HG03558 (cell line): ENCODE data around the gene SHISAL2B.
"Not testable (repeated sequence)": the region's sequence is repeated elsewhere in the genome, so short reads cannot be mapped to it uniquely, and the experiment has no call there.

Source experiments
- ATAC-seq: cut with Tn5 transposase; IDR thresholded peaks from one replicate; pipeline ENCODE4 v1.9.1; 2021; ENCODE audit warnings: moderate number of reproducible peaks; ENCODE audit not compliant: unreplicated experiment; ENCODE audit errors: extremely low read depth

SHISAL2B gene

GRCh38 chr5:64693636-64694035 lies 3.3 kb downstream of the SHISAL2B start:
- no peak for ATAC-seq

DNA sequence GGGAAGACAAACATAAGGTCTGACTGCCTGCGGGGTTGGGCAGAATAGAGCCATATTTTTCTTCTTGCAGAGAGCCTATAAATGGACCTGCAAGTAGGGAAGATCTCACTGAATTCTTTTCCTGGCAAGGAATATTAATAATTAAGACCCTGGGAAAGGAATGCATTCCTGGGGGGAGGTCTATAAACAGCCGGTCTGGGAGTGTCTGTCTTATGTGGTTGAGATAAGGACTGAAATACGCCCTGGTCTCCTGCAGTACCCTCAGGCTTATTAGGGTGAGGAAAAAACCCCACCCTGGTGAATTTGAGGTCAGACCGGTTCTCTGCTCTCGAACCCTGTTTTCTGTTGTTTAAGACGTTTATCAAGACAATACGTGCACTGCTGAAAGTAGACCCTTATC lies 6.1 kb downstream of the SHISAL2B start:
- not testable (repeated sequence) for ATAC-seq

DNA sequence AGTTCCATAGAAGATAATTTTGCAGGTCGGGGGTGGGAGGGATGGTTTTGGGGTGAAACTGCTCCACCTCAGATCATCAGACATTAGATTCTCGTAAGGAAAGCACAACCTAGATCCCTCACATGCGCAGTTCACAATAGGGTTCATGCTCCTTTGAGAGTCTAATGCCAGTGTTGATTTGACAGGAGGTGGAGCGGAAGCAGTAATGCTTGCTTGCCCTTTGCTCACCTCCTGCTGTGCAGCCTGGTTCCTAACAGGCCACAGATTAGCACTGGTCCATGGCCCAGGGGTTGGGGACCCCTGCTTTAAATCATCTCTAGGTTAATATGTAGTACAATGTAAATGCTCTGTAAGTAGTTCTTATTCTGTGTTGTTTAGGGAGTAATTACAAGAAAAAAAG lies 10.5 kb downstream of the SHISAL2B start:
- ATAC-seq, result no peak

DNA sequence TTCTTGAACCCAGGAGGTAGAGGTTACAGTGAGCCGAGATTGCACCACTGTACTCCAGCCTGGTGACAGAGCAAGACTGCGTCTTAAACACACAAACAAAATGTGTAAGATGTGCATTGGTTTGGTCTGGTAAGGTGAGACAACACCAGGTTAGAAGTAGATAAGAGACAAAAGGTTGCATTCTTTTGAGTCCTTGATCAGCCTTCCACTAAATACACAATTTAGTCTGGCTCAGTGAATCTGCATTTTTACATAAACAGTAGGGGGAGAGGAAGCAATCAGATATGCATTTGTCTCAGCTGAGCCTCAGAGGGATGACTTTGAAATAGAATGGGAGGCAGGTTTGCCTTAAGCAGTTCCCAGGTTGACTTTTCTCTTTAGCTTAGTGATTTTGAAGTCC lies 15.8 kb downstream of the SHISAL2B start:
- ATAC-seq, result not testable (repeated sequence)

DNA sequence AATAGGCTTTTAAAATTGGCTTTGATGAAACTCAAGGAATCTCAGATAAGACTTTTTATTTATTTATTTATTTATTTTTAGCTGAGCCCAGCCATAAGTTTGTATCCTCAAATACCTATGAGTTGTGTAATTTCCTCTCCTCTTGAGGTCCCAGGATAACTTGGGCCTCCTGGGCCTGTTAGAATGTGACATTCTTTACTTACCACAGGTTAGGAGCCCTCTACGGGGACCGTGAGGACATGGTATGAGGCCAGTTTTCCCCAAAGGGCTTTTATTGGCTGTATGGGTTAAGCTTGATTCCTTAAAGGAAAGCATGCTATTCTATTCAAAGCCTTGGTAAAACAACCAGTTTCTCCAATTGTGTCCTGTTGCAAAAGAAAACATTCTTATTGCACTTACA lies 16.9 kb downstream of the SHISAL2B start:
- no peak for ATAC-seq

DNA sequence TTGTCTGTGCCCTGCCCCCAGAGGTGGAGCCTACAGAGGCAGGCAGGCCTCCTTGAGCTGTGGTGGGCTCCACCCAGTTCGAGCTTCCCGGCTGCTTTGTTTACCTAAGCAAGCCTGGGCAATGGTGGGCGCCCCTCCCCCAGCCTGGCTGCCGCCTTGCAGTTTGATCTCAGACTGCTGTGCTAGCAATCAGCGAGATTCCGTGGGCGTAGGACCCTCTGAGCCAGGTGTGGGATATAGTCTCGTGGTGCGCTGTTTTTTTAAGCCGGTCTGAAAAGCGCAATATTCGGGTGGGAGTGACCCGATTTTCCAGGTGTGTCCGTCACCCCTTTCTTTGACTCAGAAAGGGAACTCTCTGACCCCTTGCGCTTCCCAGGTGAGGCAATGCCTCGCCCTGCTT lies 24.2 kb downstream of the SHISAL2B start:
- ATAC-seq, result not testable (repeated sequence)

DNA sequence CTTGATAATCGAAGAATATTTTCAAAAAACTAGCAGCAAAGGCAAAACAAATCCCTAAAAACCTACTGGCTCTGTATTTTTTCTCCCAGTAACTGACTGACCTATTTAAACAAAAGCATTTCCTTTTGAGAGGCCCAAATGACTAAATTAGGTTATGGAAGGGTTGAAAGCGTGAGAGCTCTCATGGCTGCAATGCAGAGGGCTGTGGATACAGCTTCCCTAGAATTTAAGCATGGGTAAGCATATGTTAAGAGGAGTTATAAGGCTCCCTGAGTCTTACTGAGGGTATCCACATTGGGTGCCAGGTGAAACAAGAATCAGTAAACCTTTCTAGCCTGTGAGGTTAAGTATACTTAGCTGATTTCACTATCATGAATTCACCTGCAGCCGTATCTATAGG lies 32.3 kb downstream of the SHISAL2B start:
- ATAC-seq, result no peak

- no peak for ATAC-seq
Observed at GRCh38 chr5:64727150-64727549, 36.8 kb downstream of the SHISAL2B start.

DNA sequence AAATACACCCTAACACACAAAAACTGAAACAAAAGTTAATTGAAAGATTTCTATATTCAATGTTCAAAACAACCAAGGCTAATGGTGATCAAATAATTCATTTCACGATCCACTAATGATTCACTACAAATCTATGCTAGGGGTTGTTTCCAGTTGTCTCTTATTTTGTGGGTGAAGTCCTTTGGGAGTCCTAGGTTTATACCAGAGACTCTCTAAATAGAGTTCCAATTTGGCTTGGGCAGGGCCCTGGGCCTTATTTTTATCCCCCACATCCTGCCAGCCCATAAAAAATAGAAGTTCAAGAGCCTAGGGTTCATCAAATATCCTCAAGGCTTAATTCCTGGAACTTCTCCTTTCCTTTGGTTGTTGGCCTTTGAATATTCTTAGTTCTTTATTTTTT lies 52.1 kb downstream of the SHISAL2B start:
- ATAC-seq, result no peak

GRCh38 chr5:64742821-64743220 lies 52.5 kb downstream of the SHISAL2B start:
- no peak for ATAC-seq

DNA sequence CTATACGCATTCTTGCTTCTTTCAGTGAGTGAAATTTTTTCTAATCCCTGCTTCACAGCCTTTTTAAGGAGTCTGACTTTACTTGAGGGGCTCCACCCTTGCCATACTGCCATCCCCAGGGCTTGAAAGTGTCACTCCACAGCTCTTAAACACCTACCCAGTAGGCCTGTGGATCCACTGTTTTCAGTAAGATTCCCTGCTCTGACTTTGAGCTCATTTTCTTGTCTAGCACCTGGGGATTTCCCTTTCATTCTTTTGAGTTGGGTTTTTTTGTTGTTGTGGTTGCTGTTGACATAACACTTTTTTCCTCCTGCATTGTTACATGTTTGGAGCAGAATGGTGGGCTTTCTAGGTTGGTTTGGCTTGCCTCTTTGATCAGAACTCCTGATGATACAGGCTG lies 54.6 kb downstream of the SHISAL2B start:
- ATAC-seq, result no peak

- ATAC-seq, result no peak
Observed at GRCh38 chr5:64746446-64746845, 56.1 kb downstream of the SHISAL2B start.

GRCh38 chr5:64749385-64749784 lies 59.1 kb downstream of the SHISAL2B start:
- ATAC-seq, result no peak

- ATAC-seq, result no peak
Observed at GRCh38 chr5:64754066-64754465, 63.8 kb downstream of the SHISAL2B start.

DNA sequence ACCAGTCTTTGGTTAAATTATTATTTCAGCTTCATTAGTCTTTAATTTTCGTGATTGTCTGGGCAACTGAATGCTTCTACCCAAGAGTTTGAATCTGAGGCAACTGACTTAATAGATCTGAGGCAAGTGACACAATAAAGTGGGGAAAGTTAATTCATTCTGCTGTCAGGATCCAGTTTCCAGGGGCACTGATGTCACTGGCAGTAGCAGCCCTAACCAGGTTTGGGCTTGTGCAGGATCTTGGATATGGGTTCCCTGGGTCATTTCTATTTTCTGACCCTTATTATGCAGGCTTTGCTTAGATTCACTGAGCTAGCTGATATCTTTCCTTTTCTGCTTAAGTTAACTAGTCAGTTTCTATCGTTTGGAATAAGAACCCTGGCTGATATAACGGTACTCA lies 68.6 kb downstream of the SHISAL2B start:
- ATAC-seq, result no peak

GRCh38 chr5:64759960-64760660 lies 69.8 kb downstream of the SHISAL2B start:
- no peak for ATAC-seq

DNA sequence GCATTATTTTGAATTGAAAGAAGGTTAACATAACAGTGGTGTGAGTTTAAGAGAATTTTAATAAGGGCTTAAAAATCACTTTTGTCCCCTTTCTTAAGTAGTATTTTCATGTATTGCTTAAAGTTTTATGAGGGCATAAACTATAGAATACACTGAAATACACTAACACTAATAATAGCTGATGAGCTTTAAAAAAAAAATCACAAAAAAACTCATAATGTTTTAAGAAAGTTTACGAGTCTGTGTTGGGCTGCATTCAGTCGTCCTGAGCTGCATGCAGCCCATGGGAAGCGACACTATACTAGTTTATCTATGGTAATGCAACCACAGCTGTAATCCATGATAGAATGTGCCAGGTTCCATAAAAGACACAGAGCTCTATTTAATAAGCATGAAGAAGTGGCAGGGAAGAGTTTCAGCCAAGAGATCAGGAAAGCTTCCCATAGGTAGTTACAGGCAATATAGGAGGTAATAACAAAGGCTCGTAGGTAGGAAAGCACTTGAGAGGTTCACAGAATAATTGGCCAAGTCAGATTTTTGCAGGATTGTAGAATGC lies 73.7 kb downstream of the SHISAL2B start:
- no peak for ATAC-seq

DNA sequence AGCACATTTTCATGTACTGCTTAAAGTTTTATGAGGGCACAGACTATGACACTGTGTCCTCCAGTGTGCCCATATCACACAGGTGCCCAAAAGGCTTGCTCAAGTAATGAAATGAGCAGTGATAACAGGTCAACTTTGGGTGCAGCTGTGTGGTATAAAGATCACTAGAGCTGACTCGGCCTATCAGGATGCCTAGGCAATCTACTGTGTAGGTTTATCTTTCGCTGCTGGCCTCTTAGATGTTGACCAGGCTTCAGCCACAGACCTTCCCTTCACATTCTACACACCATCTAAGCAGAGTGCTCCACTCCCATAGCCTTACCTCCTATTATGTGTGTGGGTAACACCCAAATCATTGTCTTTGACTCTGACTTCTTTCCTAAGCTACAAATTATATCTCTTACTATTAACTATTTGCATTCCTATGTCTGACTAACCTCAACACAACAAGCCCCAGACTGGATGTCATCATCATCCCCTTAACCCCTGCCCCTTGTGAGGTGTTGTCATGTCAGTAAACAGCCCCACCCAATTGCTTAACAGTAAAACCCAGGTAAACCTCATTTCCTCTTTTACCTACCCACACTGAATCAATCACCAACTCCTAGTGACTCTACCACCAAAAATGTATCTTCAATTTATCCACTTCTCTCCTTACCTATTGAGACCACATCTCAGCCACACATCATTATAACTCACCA lies 75.7 kb downstream of the SHISAL2B start:
- ATAC-seq, result no peak

- no peak for ATAC-seq
Observed at GRCh38 chr5:64766941-64767340, 76.6 kb downstream of the SHISAL2B start.
